ENCODE measurements around the gene C1orf159. TPM values are rescaled to one million over a fixed set of nuclear protein-coding genes. Genes with fewer than 3 reads are reported as not detected.

The C1orf159 gene
- total and polyA plus RNA-seq, 10 of the 15 experiments (the other 5 are each of a cell fraction or from before 2014, with no cell fraction given) = 0.11 to 23.4 (median 8.0) TPM

DNA sequence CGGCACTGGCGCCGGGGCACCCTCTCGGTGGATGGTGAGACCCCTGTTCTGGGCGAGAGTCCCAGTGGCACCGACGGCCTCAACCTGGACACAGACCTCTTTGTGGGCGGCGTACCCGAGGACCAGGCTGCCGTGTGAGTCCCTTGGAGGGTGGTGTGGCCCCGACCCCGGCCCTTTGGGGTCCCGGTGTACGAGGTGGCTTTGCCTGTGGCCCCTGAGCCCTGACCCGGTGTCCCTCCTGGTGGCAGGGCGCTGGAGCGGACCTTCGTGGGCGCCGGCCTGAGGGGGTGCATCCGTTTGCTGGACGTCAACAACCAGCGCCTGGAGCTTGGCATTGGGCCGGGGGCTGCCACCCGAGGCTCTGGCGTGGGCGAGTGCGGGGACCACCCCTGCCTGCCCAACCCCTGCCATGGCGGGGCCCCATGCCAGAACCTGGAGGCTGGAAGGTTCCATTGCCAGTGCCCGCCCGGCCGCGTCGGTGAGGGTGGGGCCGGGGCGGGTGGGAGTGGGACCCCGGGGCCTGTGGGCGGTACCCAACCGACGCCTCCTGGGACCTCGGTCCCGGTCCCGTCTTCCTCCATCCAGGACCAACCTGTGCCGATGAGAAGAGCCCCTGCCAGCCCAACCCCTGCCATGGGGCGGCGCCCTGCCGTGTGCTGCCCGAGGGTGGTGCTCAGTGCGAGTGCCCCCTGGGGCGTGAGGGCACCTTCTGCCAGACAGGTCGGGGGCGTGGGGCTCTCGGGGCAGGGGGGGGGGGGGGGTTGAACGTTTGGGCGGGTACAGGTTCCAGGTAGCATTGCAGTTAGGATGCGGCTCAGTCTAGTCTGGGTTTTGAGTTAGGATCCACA is 66.3 kb downstream of the C1orf159 start:
- H3K4me2 ChIP-seq (ENCODE audit: control insufficient read depth, insufficient read depth) = no peak overlapping the region
- SMC1A ChIA-PET (ENCODE audit: uncharacterized antibody, unreplicated experiment) = no interaction called here
- intact Hi-C loops (cut with micrococcal nuclease; ENCODE audit: unreplicated experiment) (no loop called here), in situ Hi-C loops (cut with MboI) (loop anchor here (5.0 kb wide), 1 partner anchor 53 kb away; no protein-coding TSS in a partner anchor)
- no peak overlapping the region for H2AFZ ChIP-seq (ENCODE audit: control insufficient read depth, low read depth, low read length)
- WGBS (ENCODE audit: insufficient coverage, insufficient replicate concordance, low lambda C conversion rate, missing lambda C conversion rate) = 78% methylated on average over 52 of the region's 57 CpGs
- POLR2A ChIA-PET = interaction anchor here (0.6 kb wide), 1 partner anchor 172 kb away, joined by 9 read pairs; no protein-coding TSS in a partner anchor
- H3K79me2 ChIP-seq (ENCODE audit: control insufficient read depth, insufficient read depth, low read length) = no peaks in the 10 kb centered on the region
- peaks cover 5% of the 10 kb centered on the region; the same call in 1 of the 2 replicates for H3K4me1 ChIP-seq (ENCODE audit: control insufficient read depth, insufficient read depth, low read length)
- H4K20me1 ChIP-seq (ENCODE audit: control insufficient read depth, insufficient read depth) = no peaks in the 10 kb centered on the region
- TF ChIP-seq YBX1 (IDR thresholded peaks at IDR 0.05) (no peak), RUNX3 (IDR thresholded peaks at IDR 0.05; ENCODE audit: low read length) (no peak), HDAC2 (IDR thresholded peaks at IDR 0.05) (no peak), SP1 (IDR thresholded peaks at IDR 0.05; ENCODE audit: low read depth, low read length) (no peak), SMC3 (IDR thresholded peaks at IDR 0.05; ENCODE audit: borderline replicate concordance, low read length) (no peak), EGR1 (IDR thresholded peaks at IDR 0.05; ENCODE audit: borderline replicate concordance in 1 of 2, low read depth in 2 of 2, low read length in 2 of 2) (no peak)
- TF ChIP-seq, protein P1, sequence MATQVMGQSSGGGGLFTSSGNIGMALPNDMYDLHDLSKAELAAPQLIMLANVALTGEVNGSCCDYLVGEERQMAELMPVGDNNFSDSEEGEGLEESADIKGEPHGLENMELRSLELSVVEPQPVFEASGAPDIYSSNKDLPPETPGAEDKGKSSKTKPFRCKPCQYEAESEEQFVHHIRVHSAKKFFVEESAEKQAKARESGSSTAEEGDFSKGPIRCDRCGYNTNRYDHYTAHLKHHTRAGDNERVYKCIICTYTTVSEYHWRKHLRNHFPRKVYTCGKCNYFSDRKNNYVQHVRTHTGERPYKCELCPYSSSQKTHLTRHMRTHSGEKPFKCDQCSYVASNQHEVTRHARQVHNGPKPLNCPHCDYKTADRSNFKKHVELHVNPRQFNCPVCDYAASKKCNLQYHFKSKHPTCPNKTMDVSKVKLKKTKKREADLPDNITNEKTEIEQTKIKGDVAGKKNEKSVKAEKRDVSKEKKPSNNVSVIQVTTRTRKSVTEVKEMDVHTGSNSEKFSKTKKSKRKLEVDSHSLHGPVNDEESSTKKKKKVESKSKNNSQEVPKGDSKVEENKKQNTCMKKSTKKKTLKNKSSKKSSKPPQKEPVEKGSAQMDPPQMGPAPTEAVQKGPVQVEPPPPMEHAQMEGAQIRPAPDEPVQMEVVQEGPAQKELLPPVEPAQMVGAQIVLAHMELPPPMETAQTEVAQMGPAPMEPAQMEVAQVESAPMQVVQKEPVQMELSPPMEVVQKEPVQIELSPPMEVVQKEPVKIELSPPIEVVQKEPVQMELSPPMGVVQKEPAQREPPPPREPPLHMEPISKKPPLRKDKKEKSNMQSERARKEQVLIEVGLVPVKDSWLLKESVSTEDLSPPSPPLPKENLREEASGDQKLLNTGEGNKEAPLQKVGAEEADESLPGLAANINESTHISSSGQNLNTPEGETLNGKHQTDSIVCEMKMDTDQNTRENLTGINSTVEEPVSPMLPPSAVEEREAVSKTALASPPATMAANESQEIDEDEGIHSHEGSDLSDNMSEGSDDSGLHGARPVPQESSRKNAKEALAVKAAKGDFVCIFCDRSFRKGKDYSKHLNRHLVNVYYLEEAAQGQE (IDR thresholded peaks at IDR 0.05; ENCODE audit: low read depth, low read length) = no peak
- TF ChIP-seq, protein P2, sequence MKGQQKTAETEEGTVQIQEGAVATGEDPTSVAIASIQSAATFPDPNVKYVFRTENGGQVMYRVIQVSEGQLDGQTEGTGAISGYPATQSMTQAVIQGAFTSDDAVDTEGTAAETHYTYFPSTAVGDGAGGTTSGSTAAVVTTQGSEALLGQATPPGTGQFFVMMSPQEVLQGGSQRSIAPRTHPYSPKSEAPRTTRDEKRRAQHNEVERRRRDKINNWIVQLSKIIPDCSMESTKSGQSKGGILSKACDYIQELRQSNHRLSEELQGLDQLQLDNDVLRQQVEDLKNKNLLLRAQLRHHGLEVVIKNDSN (IDR thresholded peaks at IDR 0.05; ENCODE audit: borderline replicate concordance, extremely low read length, insufficient read depth, low read depth, low read length) = no peak
- no peak overlapping the region for H3K27ac ChIP-seq (ENCODE audit: control insufficient read depth, insufficient read depth)
- H3K36me3 ChIP-seq (ENCODE audit: control insufficient read depth in 2 of 2, insufficient read depth in 2 of 2, low read length in 1 of 2) = peaks cover 3 to 20% of the 10 kb centered on the region in 2 experiments; a peak in 3 of 4 replicates
- H3K9ac ChIP-seq (ENCODE audit: control insufficient read depth, insufficient read depth, low read length) = no peak overlapping the region
- BruUV-seq (replicated peaks) = no TSS peak
- no peaks in the 10 kb centered on the region for H3K9me3 ChIP-seq (replicated peaks; ENCODE audit: control insufficient read depth, insufficient read depth, low read length)
- ATAC-seq (no peak), FAIRE-seq (no peak), DNase-seq (ENCODE audit: low read depth, low spot score) (no peak)
- RAD21 ChIA-PET (ENCODE audit: unreplicated experiment) = no interaction called here
- H3K4me3 ChIP-seq = no peak overlapping the region
- CTCF ChIA-PET = no interaction called here
- no peaks in the 10 kb centered on the region for H3K27me3 ChIP-seq (replicated peaks in 1 of 2; ENCODE audit: control insufficient read depth in 2 of 2, insufficient read depth in 2 of 2, low read length in 1 of 2)

Data from GM12878 (cell line).